ENCODE data around the gene IP6K2. TPM values are rescaled to one million over a fixed set of nuclear protein-coding genes. Genes with fewer than 3 reads are reported as not detected.
A peak's percentile ranks its signal among the peaks of the same experiment; 100 is the strongest.

Gene IP6K2
- total and polyA plus RNA-seq, 12 donors = 44.9 to 185 (median 106) TPM

GRCh38 chr3:48655606-48656005 is 61.4 kb downstream of the IP6K2 start:
- Histone ChIP-seq H3K27me3 (no peaks in the 10 kb centered on the region), H3K27ac (peak overlapping the region in 2 of 5 donors; percentile 77 to 81), H3K9me3 (replicated peaks in 1 of 3) (no peaks in the 10 kb centered on the region), H3K36me3 (replicated peaks in 1 of 2) (no peaks in the 10 kb centered on the region), H3K4me3 (peak overlapping the region in 2 of 4 donors; percentile 19 to 56), H3K4me1 (replicated peaks in 1 of 2) (peaks cover 0 to 7% of the 10 kb centered on the region in 2 donors)
- no peak for TF ChIP-seq POLR2A (IDR thresholded peaks at IDR 0.05)
- no peak for DNase-seq
- intact Hi-C loops (cut with DNase I) = no loop called here
- WGBS, 4 donors = 28 to 35% (median 32%) methylated on average over 2 to 30 of the region's 30 CpGs

GRCh38 chr3:48655063-48655462 is 62.0 kb downstream of the IP6K2 start:
- no peak for DNase-seq
- no peak overlapping the region for H3K4me3 ChIP-seq
- intact Hi-C loops (cut with DNase I) = no loop called here

GRCh38 chr3:48652923-48653715 is 63.9 kb downstream of the IP6K2 start:
- H3K27me3 ChIP-seq = no peaks in the 10 kb centered on the region
- H3K27ac ChIP-seq = no peak overlapping the region
- H3K36me3 ChIP-seq (replicated peaks in 1 of 2) = no peaks in the 10 kb centered on the region
- no peak for DNase-seq
- H3K4me3 ChIP-seq = no peak overlapping the region
- WGBS, 4 donors = 93 to 96% (median 95%) methylated on average over 7 to 15 of the region's 15 CpGs
- no peaks in the 10 kb centered on the region for H3K9me3 ChIP-seq (replicated peaks in 1 of 3)
- peaks cover 0 to 7% of the 10 kb centered on the region in 2 donors for H3K4me1 ChIP-seq (replicated peaks in 1 of 2)
- TF ChIP-seq CTCF (IDR thresholded peaks at IDR 0.05) (no peak), POLR2A (IDR thresholded peaks at IDR 0.05) (no peak)
- intact Hi-C loops (cut with DNase I) = no loop called here

More at GRCh38 chr3:48655063-48655462, 62.0 kb downstream of the IP6K2 start:
- 92 to 95% (median 94%) methylated on average over 6 to 12 of the region's 12 CpGs for WGBS, 4 donors
- no peak overlapping the region for H3K27ac ChIP-seq
- no peaks in the 10 kb centered on the region for H3K9me3 ChIP-seq (replicated peaks in 1 of 3)
- TF ChIP-seq CTCF (IDR thresholded peaks at IDR 0.05) (no peak), POLR2A (IDR thresholded peaks at IDR 0.05) (no peak)
- no peaks in the 10 kb centered on the region for H3K36me3 ChIP-seq (replicated peaks in 1 of 2)
- peaks cover 0 to 7% of the 10 kb centered on the region in 2 donors for H3K4me1 ChIP-seq (replicated peaks in 1 of 2)
- no peaks in the 10 kb centered on the region for H3K27me3 ChIP-seq

GRCh38 chr3:48651771-48652170 is 65.2 kb downstream of the IP6K2 start:
- no peak for TF ChIP-seq POLR2A (IDR thresholded peaks at IDR 0.05)
- TF ChIP-seq CTCF (IDR thresholded peaks at IDR 0.05) = no peak
- no peak for DNase-seq
- H3K27ac ChIP-seq = no peak overlapping the region
- H3K4me3 ChIP-seq = no peak overlapping the region
- H3K9me3 ChIP-seq (replicated peaks in 1 of 3) = no peaks in the 10 kb centered on the region
- no peaks in the 10 kb centered on the region for H3K36me3 ChIP-seq (replicated peaks in 1 of 2)
- H3K27me3 ChIP-seq = no peaks in the 10 kb centered on the region
- peaks cover 0 to 7% of the 10 kb centered on the region in 2 donors for H3K4me1 ChIP-seq (replicated peaks in 1 of 2)
- WGBS, 4 donors = 89 to 92% (median 91%) methylated on average over 3 to 11 of the region's 11 CpGs
- intact Hi-C loops (cut with DNase I) = no loop called here

GRCh38 chr3:48650723-48651122 is 66.3 kb downstream of the IP6K2 start:
- Histone ChIP-seq H3K9me3 (replicated peaks in 1 of 3) (no peaks in the 10 kb centered on the region), H3K36me3 (replicated peaks in 1 of 2) (no peaks in the 10 kb centered on the region)
- intact Hi-C loops (cut with DNase I) = no loop called here

More at GRCh38 chr3:48650723-48651122, 66.3 kb downstream of the IP6K2 start:
- Histone ChIP-seq H3K4me1 (replicated peaks in 1 of 2) (peaks cover 0 to 3% of the 10 kb centered on the region in 2 donors), H3K4me3 (no peak overlapping the region), H3K27ac (no peak overlapping the region), H3K27me3 (no peaks in the 10 kb centered on the region)
- TF ChIP-seq CTCF (IDR thresholded peaks at IDR 0.05) = no peak
- TF ChIP-seq POLR2A (IDR thresholded peaks at IDR 0.05) = no peak
- WGBS, 4 donors = 90 to 91% (median 91%) methylated on average over 9 to 12 of the region's 12 CpGs
- no peak for DNase-seq
